Measurements from ENCODE around the gene PDIA2. TPM values are rescaled to one million over a fixed set of nuclear protein-coding genes. Genes with fewer than 3 reads are reported as not detected.

PDIA2 gene
- polyA plus RNA-seq, 2 of the 4 experiments (the other 2 are of a cell fraction): 0.45 to 0.52 TPM

DNA sequence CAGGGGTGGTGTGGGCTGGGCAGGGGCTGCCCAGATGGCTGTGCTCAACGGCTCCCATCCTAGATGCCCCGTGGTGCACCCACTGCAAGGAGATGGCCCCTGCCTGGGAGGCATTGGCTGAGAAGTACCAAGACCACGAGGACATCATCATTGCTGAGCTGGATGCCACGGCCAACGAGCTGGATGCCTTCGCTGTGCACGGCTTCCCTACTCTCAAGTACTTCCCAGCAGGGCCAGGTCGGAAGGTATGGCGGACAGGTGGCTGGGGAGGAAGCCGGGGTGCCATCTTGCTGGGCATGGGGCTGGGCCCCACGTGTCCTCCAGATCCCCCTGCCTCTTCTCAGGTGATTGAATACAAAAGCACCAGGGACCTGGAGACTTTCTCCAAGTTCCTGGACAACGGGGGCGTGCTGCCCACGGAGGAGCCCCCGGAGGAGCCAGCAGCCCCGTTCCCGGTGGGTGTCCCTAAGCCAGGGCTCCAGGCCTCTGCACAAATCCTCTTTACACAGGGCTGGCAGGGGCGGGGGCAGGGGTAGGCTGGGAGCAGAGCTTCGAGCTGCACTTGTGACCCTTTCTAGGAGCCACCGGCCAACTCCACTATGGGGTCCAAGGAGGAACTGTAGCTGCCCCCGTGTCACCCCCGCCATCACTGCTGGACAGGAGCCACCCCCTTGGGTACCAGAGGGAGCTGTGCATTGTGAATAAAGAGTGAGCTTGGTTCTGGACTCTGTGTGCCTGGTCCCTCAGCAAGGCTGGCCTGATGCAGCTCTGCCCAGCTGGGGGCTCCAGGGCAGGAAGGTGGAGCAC, 3.7 kb downstream of the PDIA2 start (continued):
- TF ChIP-seq HOXB13 (CRISPR knock-in tag; IDR thresholded peaks at IDR 0.05; ENCODE audit: low read depth): no peak

DNA sequence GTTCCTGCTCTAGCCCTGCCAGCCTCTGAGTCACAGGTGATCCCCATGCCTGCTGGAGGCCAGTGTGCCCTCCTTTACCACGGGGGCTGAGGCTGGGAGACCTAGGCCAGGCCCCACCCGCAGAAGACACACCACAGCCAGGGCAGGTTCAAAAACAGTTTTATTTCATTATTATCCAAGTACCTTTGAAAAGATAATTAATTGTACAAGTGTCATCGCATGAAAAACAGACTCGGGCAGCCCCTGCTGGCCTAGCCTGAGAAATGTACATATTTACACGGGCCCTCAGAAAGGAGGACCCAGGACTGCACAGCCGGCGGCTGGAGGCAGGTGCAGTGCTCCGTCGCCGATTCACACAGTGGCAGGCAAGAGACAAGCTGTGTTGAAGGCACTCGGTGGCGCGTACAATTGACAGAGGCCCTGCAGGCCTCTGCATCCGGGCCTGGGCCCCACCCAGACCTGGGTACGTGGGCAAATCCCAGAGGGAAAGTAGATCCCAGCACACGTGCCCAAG, 4.4 kb downstream of the PDIA2 start:
- 72% methylated on average over 14 of the region's 16 CpGs for WGBS (ENCODE audit: missing lambda C conversion rate)
- no peak for TF ChIP-seq SMC3 (IDR thresholded peaks at IDR 0.05)
- no peak for TF ChIP-seq EHMT2 (IDR thresholded peaks at IDR 0.05; ENCODE audit: low read depth)
- TF ChIP-seq MAZ (IDR thresholded peaks at IDR 0.05; ENCODE audit: borderline replicate concordance, low read depth, low read length): no peak
- no peak for TF ChIP-seq JUN (IDR thresholded peaks at IDR 0.05)
- no peak for TF ChIP-seq EP300 (IDR thresholded peaks at IDR 0.05)
- no peak for TF ChIP-seq CHD2 (IDR thresholded peaks at IDR 0.05; ENCODE audit: low read length, partially characterized antibody)
- TF ChIP-seq RAD21 (conservative IDR thresholded peaks at IDR 0.05 in 1 of 2, IDR thresholded peaks at IDR 0.05 in 1 of 2): peak; percentile 26 to 45; a peak in 2 of 5 replicates
- POLR2A ChIA-PET: no interaction called here
- 0 out of 3 replicates have a peak, but pooled peaks cover 2% of the 10 kb centered on the region for H3K4me1 ChIP-seq
- no peak overlapping the region for H3K4me2 ChIP-seq
- no peaks in the 10 kb centered on the region for H3K9me3 ChIP-seq
- no peak overlapping the region for H3K27ac ChIP-seq
- ATAC-seq: peak in 1 of 2 experiments; percentile 51; a peak in 3 of 6 replicates
- CTCF ChIA-PET: interaction anchor here (0.6 to 1.1 kb wide), 4 partner anchors 10 to 183 kb away, joined by 3 to 4 read pairs (median 4); no protein-coding TSS in a partner anchor
- FAIRE-seq: no peak
- no peak overlapping the region for H3K4me3 ChIP-seq
- peak in 1 of 2 experiments; percentile 42 for DNase-seq (ENCODE audit: low read depth in 1 of 2, low spot score in 1 of 2)

DNA sequence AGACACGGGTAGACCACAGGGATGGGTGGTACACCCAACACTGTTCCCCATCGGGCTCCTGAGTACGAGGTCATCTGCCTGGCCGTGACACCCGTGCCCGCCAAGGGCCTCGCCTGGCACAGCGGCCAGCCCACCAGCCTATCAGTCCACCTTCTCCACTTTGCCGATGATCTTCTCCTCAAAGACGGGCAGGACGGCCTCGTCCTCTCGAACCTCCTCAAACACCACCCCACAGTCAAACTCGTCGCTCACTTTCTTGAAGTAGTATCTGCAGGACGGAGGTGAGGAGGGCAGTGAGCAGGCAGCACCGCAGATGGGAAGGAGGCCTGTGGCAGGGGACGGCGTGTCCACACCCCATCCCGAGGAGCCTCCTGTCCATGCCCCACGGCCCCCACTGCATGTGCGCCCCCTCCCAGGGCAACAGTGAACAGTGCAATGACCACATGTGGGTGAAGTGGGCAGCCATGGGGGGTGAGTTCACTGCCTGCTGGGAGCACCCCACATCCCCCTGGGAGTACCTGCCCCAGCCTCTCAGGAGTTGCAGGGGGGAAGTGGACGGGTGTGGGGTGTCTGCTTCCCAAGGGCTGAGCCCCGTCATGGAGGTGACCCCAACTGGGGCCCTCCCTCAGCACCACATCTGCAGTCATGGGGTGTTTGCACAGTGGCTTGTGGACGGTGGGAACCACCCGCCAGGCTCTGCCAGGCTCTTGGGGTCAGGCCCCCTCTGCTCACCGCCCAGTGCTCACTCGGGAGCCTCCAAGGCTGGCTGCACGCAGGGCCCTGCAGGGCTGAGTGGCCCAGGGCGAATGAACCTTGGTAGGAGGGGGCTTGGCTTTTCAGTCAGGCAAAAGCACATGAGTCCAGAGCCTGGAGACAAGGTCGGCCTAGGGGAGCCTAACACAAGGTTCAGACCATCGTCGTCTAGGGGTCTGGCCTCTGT, 5.3 kb downstream of the PDIA2 start:
- DNase-seq (ENCODE audit: low read depth in 1 of 2, low spot score in 1 of 2): no peak
- H3K9me3 ChIP-seq: no peaks in the 10 kb centered on the region
- no peak overlapping the region for H3K4me3 ChIP-seq
- H3K4me1 ChIP-seq: 0 out of 3 replicates have a peak, but pooled peaks cover 2% of the 10 kb centered on the region
- WGBS (ENCODE audit: missing lambda C conversion rate): 91% methylated on average over 28 of the region's 33 CpGs
- ATAC-seq: no peak
- TF ChIP-seq EHMT2 (IDR thresholded peaks at IDR 0.05; ENCODE audit: low read depth) (no peak), HDAC2 (IDR thresholded peaks at IDR 0.05) (no peak), PHF8 (IDR thresholded peaks at IDR 0.05; ENCODE audit: borderline replicate concordance, low read depth) (no peak), TFCP2L1 (CRISPR knock-in tag; IDR thresholded peaks at IDR 0.05) (no peak)
- TF ChIP-seq, protein P1, sequence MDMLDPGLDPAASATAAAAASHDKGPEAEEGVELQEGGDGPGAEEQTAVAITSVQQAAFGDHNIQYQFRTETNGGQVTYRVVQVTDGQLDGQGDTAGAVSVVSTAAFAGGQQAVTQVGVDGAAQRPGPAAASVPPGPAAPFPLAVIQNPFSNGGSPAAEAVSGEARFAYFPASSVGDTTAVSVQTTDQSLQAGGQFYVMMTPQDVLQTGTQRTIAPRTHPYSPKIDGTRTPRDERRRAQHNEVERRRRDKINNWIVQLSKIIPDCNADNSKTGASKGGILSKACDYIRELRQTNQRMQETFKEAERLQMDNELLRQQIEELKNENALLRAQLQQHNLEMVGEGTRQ (IDR thresholded peaks at IDR 0.05): no peak
- no peak overlapping the region for H3K4me2 ChIP-seq
- ChIA-PET POLR2A (no interaction called here), CTCF (interaction anchor here (0.6 to 0.9 kb wide), 2 partner anchors 69 to 184 kb away, joined by 3 to 4 read pairs; no protein-coding TSS in a partner anchor)
- no peak overlapping the region for H3K27ac ChIP-seq
- no peak for FAIRE-seq

GRCh38 chr16:289395-289997, 6.5 kb downstream of the PDIA2 start:
- FAIRE-seq (no peak), DNase-seq (ENCODE audit: low read depth in 1 of 2, low spot score in 1 of 2) (no peak), ATAC-seq (no peak)
- TF ChIP-seq, protein P2, sequence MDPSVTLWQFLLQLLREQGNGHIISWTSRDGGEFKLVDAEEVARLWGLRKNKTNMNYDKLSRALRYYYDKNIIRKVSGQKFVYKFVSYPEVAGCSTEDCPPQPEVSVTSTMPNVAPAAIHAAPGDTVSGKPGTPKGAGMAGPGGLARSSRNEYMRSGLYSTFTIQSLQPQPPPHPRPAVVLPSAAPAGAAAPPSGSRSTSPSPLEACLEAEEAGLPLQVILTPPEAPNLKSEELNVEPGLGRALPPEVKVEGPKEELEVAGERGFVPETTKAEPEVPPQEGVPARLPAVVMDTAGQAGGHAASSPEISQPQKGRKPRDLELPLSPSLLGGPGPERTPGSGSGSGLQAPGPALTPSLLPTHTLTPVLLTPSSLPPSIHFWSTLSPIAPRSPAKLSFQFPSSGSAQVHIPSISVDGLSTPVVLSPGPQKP (IDR thresholded peaks at IDR 0.05; ENCODE audit: low read depth, low read length): no peak
- TF ChIP-seq FOSB (CRISPR knock-in tag; IDR thresholded peaks at IDR 0.05) (no peak), CEBPB (IDR thresholded peaks at IDR 0.05) (no peak), POLR2AphosphoS2 (conservative IDR thresholded peaks at IDR 0.05; ENCODE audit: low read length) (no peak), RNF2 (IDR thresholded peaks at IDR 0.05; ENCODE audit: borderline replicate concordance, low read depth) (no peak), EHF (CRISPR knock-in tag; IDR thresholded peaks at IDR 0.05) (no peak), JUNB (IDR thresholded peaks at IDR 0.05) (no peak), KDM5A (IDR thresholded peaks at IDR 0.05) (no peak), SMC3 (IDR thresholded peaks at IDR 0.05) (no peak)
- no peak overlapping the region for H3K4me2 ChIP-seq
- POLR2A ChIA-PET: no interaction called here
- no peak overlapping the region for H3K27ac ChIP-seq
- CTCF ChIA-PET: interaction anchor here (0.7 kb wide), 1 partner anchor 62 kb away, joined by 4 read pairs; no protein-coding TSS in a partner anchor
- no peak overlapping the region for H3K4me3 ChIP-seq
- H3K9me3 ChIP-seq: no peaks in the 10 kb centered on the region
- 92% methylated on average over 17 of the region's 22 CpGs for WGBS (ENCODE audit: missing lambda C conversion rate)
- H3K4me1 ChIP-seq: 0 out of 3 replicates have a peak, but pooled peaks cover 2% of the 10 kb centered on the region

Data from A549 (cell line).